H9 (cell line): Measurements from ENCODE around the gene APOBR. TPM values are rescaled to one million over a fixed set of nuclear protein-coding genes. Genes with fewer than 3 reads are reported as not detected.

ENCODE experiments used
- DNase-seq: peaks from one replicate; pipeline ENCODE4 v3.0.0-alpha.2; 2017
- H2AFZ ChIP-seq: one replicate; pipeline ENCODE4 v1.6.1; 2013; ENCODE audit warnings: mild to moderate bottlenecking, low read length, control low read depth, moderate library complexity
- H2AK5ac ChIP-seq: 2 replicates; pipeline ENCODE4 v1.6.1; 2013; ENCODE audit warnings: low read length, control low read depth, mixed read lengths; ENCODE audit not compliant: insufficient read length
- H2BK120ac ChIP-seq: one replicate; pipeline ENCODE4 v1.6.1; 2013; ENCODE audit warnings: low read depth, mild to moderate bottlenecking, low read length, control low read depth, inconsistent platforms; ENCODE audit not compliant: poor library complexity, severe bottlenecking
- H2BK12ac ChIP-seq: 2 replicates; pipeline ENCODE4 v1.6.1; 2013; ENCODE audit warnings: low read length, control low read depth, mixed read lengths, low read depth; ENCODE audit not compliant: insufficient read length
- H2BK15ac ChIP-seq: 2 replicates; pipeline ENCODE4 v1.6.1; 2013; ENCODE audit warnings: low read depth, low read length, control low read depth
- H2BK20ac ChIP-seq: one replicate; pipeline ENCODE4 v1.6.1; 2013; ENCODE audit warnings: low read depth, mild to moderate bottlenecking, low read length, control low read depth, inconsistent platforms; ENCODE audit not compliant: poor library complexity, severe bottlenecking
- H2BK5ac ChIP-seq: 2 replicates; pipeline ENCODE4 v1.6.1; 2013; ENCODE audit warnings: low read length, control low read depth, mixed read lengths; ENCODE audit not compliant: insufficient read length
- H3K14ac ChIP-seq: 2 replicates; pipeline ENCODE4 v1.6.1; 2013; ENCODE audit warnings: low read length, control low read depth; ENCODE audit not compliant: insufficient read depth
- H3K18ac ChIP-seq: 2 replicates; pipeline ENCODE4 v1.6.1; 2013; ENCODE audit warnings: low read depth, mild to moderate bottlenecking, mixed read lengths, low read length, control low read depth; ENCODE audit not compliant: insufficient read length
- H3K23ac ChIP-seq: 2 replicates; pipeline ENCODE4 v1.6.1; 2013; ENCODE audit warnings: low read length, control low read depth, mixed read lengths, low read depth; ENCODE audit not compliant: insufficient read length
- H3K23me2 ChIP-seq: 2 replicates; pipeline ENCODE4 v1.6.1; 2013; ENCODE audit warnings: low read depth, mild to moderate bottlenecking, mixed read lengths, low read length, control low read depth; ENCODE audit not compliant: insufficient read length, poor library complexity, severe bottlenecking
- H3K27ac ChIP-seq: 2 replicates; pipeline ENCODE4 v1.5.1; 2013; ENCODE audit warnings: low read length, control low read depth, mixed read lengths, low read depth; ENCODE audit not compliant: insufficient read length
- H3K27me3 ChIP-seq: 2 replicates; pipeline ENCODE4 v1.6.1; 2013; ENCODE audit warnings: low read length, control low read depth, inconsistent platforms; ENCODE audit not compliant: insufficient read depth
- H3K4ac ChIP-seq: 2 replicates; pipeline ENCODE4 v1.6.1; 2013; ENCODE audit warnings: low read depth, mild to moderate bottlenecking, control low read depth, inconsistent platforms, low read length, moderate library complexity
- H3K4me1 ChIP-seq: 2 replicates; pipeline ENCODE4 v1.6.1; 2013; ENCODE audit warnings: low read length, control low read depth, inconsistent platforms; ENCODE audit not compliant: insufficient read depth
- H3K4me2 ChIP-seq: 2 replicates; pipeline ENCODE4 v1.6.1; 2013; ENCODE audit warnings: low read length, control low read depth, mixed read lengths; ENCODE audit not compliant: insufficient read length, insufficient read depth
- H3K56ac ChIP-seq: 2 replicates; pipeline ENCODE4 v1.6.1; 2013; ENCODE audit warnings: low read depth, mild to moderate bottlenecking, mixed read lengths, low read length, control low read depth; ENCODE audit not compliant: insufficient read length
- H3K79me1 ChIP-seq: 2 replicates; pipeline ENCODE4 v1.6.1; 2013; ENCODE audit warnings: low read depth, mild to moderate bottlenecking, moderate library complexity, low read length, control low read depth, inconsistent platforms; ENCODE audit not compliant: insufficient read depth, poor library complexity, severe bottlenecking
- H3K79me2 ChIP-seq: 2 replicates; pipeline ENCODE4 v1.6.1; 2013; ENCODE audit warnings: low read length, control low read depth, inconsistent platforms; ENCODE audit not compliant: insufficient read depth
- H3K9ac ChIP-seq: 2 replicates; pipeline ENCODE4 v1.6.1; 2013; ENCODE audit warnings: low read length, control low read depth, mixed read lengths; ENCODE audit not compliant: insufficient read length; ENCODE audit errors: extremely low read depth
- H3K9me3 ChIP-seq: one replicate; pipeline ENCODE4 v1.6.1; 2013; ENCODE audit warnings: low read depth, low read length, inconsistent platforms; ENCODE audit not compliant: control insufficient read depth
- H3T11ph ChIP-seq: one replicate; pipeline ENCODE4 v1.6.1; 2013; ENCODE audit warnings: mild to moderate bottlenecking, low read length, control low read depth, inconsistent platforms
- H4K20me1 ChIP-seq: one replicate; pipeline ENCODE4 v1.6.1; 2013; ENCODE audit not compliant: control insufficient read depth, insufficient read length, insufficient read depth
- H4K5ac ChIP-seq: 2 replicates; pipeline ENCODE4 v1.6.1; 2013; ENCODE audit warnings: low read depth, mild to moderate bottlenecking, mixed read lengths, low read length, control low read depth; ENCODE audit not compliant: insufficient read length
- H4K8ac ChIP-seq: replicated peaks from 2 replicates; pipeline ENCODE4 v1.6.1; 2013; ENCODE audit warnings: low read length, control low read depth, mixed read lengths, low read depth; ENCODE audit not compliant: insufficient read length
- H4K91ac ChIP-seq: 2 replicates; pipeline ENCODE4 v1.6.1; 2013; ENCODE audit warnings: low read depth, mild to moderate bottlenecking, moderate library complexity, mixed read lengths, low read length, control low read depth; ENCODE audit not compliant: insufficient read length
- H3K27ac Mint-ChIP-seq, 3 experiments: 2 replicates in 2 of 3; 3 replicates in 1 of 3; pipeline ENCODE4 v1.8.0; 2020 to 2021; ENCODE audit warnings: mixed read lengths in 3 of 3, mild to moderate bottlenecking in 1 of 3, moderate library complexity in 1 of 3
- H3K27me3 Mint-ChIP-seq: 2 replicates; pipeline ENCODE4 v1.8.0; 2021; ENCODE audit warnings: low read depth, mild to moderate bottlenecking, moderate library complexity, mixed read lengths
- H3K36me3 Mint-ChIP-seq, 3 experiments: 2 replicates in 2 of 3; 3 replicates in 1 of 3; pipeline ENCODE4 v1.8.0; 2020 to 2021; ENCODE audit warnings: low read depth in 3 of 3, mixed read lengths in 3 of 3; ENCODE audit not compliant: insufficient read depth in 1 of 3
- H3K4me1 Mint-ChIP-seq, 2 experiments: 2 replicates each; pipeline ENCODE4 v1.8.0; 2020; ENCODE audit warnings: mixed read lengths in 2 of 2
- H3K4me3 Mint-ChIP-seq, 2 experiments: 2 replicates in 1 of 2; 3 replicates in 1 of 2; pipeline ENCODE4 v1.8.0; 2020 to 2021; ENCODE audit warnings: mild to moderate bottlenecking in 2 of 2, mixed read lengths in 2 of 2, moderate library complexity in 1 of 2
- H3K9me3 Mint-ChIP-seq, 2 experiments: 2 replicates in 1 of 2; 3 replicates in 1 of 2; pipeline ENCODE4 v1.8.0; 2020; ENCODE audit warnings: mild to moderate bottlenecking in 2 of 2, mixed read lengths in 2 of 2, moderate library complexity in 1 of 2
- CTCF ChIP-seq: fragments of 200-600 bp; sonication (generic); conservative IDR thresholded peaks from 3 replicates; pipeline ENCODE4 v1.8.0; 2021; ENCODE audit warnings: antibody characterized with exemption, mild to moderate bottlenecking
- WGBS: extraction: QIAGEN DNeasy Blood & Tissue Kit; methylation state at CpG from one replicate; pipeline ENCODE4 v1.1.7; 2013; ENCODE audit warnings: missing lambda C conversion rate, low lambda C conversion rate, mixed read lengths; ENCODE audit not compliant: insufficient read length; ENCODE audit errors: extremely low coverage; 5-methylcytosine and 5-hydroxymethylcytosine counted together
- total RNA-seq: library from RNA; stranded (reverse); gene quantifications from 2 replicates; pipeline ENCODE4 v1.2.1, GENCODE V29; 2021

Gene APOBR
- total RNA-seq, 1 experiment from 2014 or later = not detected

DNA sequence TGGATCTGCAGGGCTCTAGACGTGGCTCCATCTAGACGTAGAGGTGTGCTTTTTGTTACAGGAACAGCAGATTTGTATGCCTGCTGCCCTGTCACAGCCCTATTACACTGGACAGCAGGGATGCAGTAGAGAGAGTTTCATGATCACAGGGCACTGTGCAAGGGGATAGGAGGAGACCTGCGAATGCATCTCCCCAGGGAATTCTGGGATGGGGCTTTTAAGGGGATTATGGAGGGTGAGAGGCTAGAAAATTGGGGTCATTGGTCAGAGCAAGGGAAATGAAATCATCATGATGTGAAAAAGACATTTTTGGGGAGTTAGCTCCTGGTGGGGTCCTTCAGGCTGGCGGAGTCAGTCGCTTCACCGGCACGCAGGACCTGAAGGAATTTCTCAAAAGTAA, 48.2 kb downstream of the APOBR start:
- Histone ChIP-seq H3K4me2 (no peak overlapping the region), H3K9me3 (no peaks in the 10 kb centered on the region), H3K9ac (no peak overlapping the region), H3K4ac (no peak overlapping the region), H4K8ac (no peak overlapping the region), H3K18ac (no peak overlapping the region), H2BK15ac (no peak overlapping the region), H2AK5ac (no peak overlapping the region), H3T11ph (no peak overlapping the region), H4K5ac (no peak overlapping the region), H3K14ac (no peak overlapping the region), H4K91ac (no peak overlapping the region), H3K23ac (no peak overlapping the region), H3K79me1 (no peaks in the 10 kb centered on the region), H3K27ac (no peak overlapping the region), H2BK120ac (no peak overlapping the region), H4K20me1 (no peaks in the 10 kb centered on the region), H3K23me2 (no peaks in the 10 kb centered on the region), H3K79me2 (no peaks in the 10 kb centered on the region), H3K56ac (no peak overlapping the region), H2BK20ac (no peak overlapping the region), H3K4me1 (no peaks in the 10 kb centered on the region), H2BK5ac (no peak overlapping the region), H2AFZ (no peak overlapping the region), H2BK12ac (no peak overlapping the region), H3K27me3 (no peaks in the 10 kb centered on the region)
- Mint-ChIP-seq H3K4me1 (peaks cover 0 to 4% of the 10 kb centered on the region in 2 experiments; a peak in 3 of 4 replicates), H3K4me3 (no peak overlapping the region), H3K27ac (peak overlapping the region in 1 of 3 experiments; percentile 52; a peak in 2 of 7 replicates), H3K36me3 (no peaks in the 10 kb centered on the region; a peak in 1 of 7 replicates), H3K27me3 (peaks cover 5% of the 10 kb centered on the region), H3K9me3 (no peaks in the 10 kb centered on the region; a peak in 1 of 5 replicates)
- no peak for TF ChIP-seq CTCF
- no CpG with 5 or more reads among the region's 7 CpGs for WGBS
- no peak for DNase-seq
